MM.1S (cell line): ENCODE data around the gene LAG3.

Source experiments
- DNase-seq: peaks from one replicate; pipeline ENCODE4 v3.0.0-alpha.2; 2015
- H2AFZ ChIP-seq: fragments of 300-600 bp; sonication (generic); 2 replicates; pipeline ENCODE4 v1.6.0; 2016; ENCODE audit warnings: antibody characterized with exemption, low read length
- H3F3A ChIP-seq: fragments of 300-600 bp; sonication (generic); 2 replicates; pipeline ENCODE4 v1.6.1; 2016; ENCODE audit warnings: mild to moderate bottlenecking, antibody characterized with exemption, low read length, moderate library complexity, mixed read lengths; ENCODE audit not compliant: insufficient read depth
- H3K27ac ChIP-seq: fragments of 300-600 bp; sonication (generic); 2 replicates; pipeline ENCODE4 v1.5.1; 2016; ENCODE audit warnings: mild to moderate bottlenecking, low read length
- H3K27me3 ChIP-seq: fragments of 300-600 bp; sonication (generic); replicated peaks from 2 replicates; pipeline ENCODE4 v1.6.0; 2016; ENCODE audit warnings: low read length; ENCODE audit not compliant: insufficient read depth
- H3K36me3 ChIP-seq: fragments of 300-600 bp; sonication (generic); replicated peaks from 2 replicates; pipeline ENCODE4 v1.6.1; 2016; ENCODE audit warnings: mild to moderate bottlenecking, low read length, mixed read lengths; ENCODE audit not compliant: insufficient read depth
- H3K4me1 ChIP-seq: fragments of 300-600 bp; sonication (generic); 2 replicates; pipeline ENCODE4 v1.6.1; 2016; ENCODE audit warnings: low read length, mixed read lengths
- H3K4me2 ChIP-seq: fragments of 300-600 bp; sonication (generic); 2 replicates; pipeline ENCODE4 v1.6.0; 2016; ENCODE audit warnings: low read depth, low read length
- H3K4me3 ChIP-seq: fragments of 300-600 bp; sonication (generic); 2 replicates; pipeline ENCODE4 v1.5.1; 2016; ENCODE audit warnings: low read length, mixed read lengths
- H3K79me2 ChIP-seq: fragments of 300-600 bp; sonication (generic); 2 replicates; pipeline ENCODE4 v1.6.1; 2016; ENCODE audit warnings: mixed run types, low read length, mixed read lengths
- H3K9ac ChIP-seq: fragments of 300-600 bp; sonication (generic); 2 replicates; pipeline ENCODE4 v1.6.1; 2016; ENCODE audit warnings: low read length, mixed read lengths
- H3K9me2 ChIP-seq: fragments of 300-600 bp; sonication (generic); replicated peaks from 2 replicates; pipeline ENCODE4 v1.6.1; 2016; ENCODE audit warnings: mild to moderate bottlenecking, low read length, mixed read lengths; ENCODE audit not compliant: insufficient read depth
- H3K9me3 ChIP-seq: fragments of 300-600 bp; sonication (generic); replicated peaks from 2 replicates; pipeline ENCODE4 v1.6.1; 2016; ENCODE audit warnings: mild to moderate bottlenecking, low read length, mixed read lengths; ENCODE audit not compliant: insufficient read depth
- H4K20me1 ChIP-seq: fragments of 300-600 bp; sonication (generic); 2 replicates; pipeline ENCODE4 v1.6.1; 2016; ENCODE audit warnings: mild to moderate bottlenecking, low read length, moderate library complexity, mixed read lengths; ENCODE audit not compliant: insufficient read depth
- CTCF ChIP-seq: fragments of 300-600 bp; sonication (generic); IDR thresholded peaks from 2 replicates; pipeline ENCODE4 v1.5.1; 2016; ENCODE audit warnings: antibody characterized with exemption, low read length, mixed read lengths
- EZH2 ChIP-seq: fragments of 300-600 bp; sonication (generic); optimal IDR thresholded peaks from 2 replicates; pipeline ENCODE3; 2017; ENCODE audit warnings: low read depth, mild to moderate bottlenecking, antibody characterized with exemption, low read length, mixed read lengths
- EZH2phosphoT487 ChIP-seq: fragments of 300-600 bp; sonication (generic); IDR thresholded peaks from 2 replicates; pipeline ENCODE4 v1.6.1; 2018; ENCODE audit warnings: antibody characterized with exemption, low read length

Gene LAG3

GRCh38 chr12:6770600-6770999 is 1.7 kb upstream of the LAG3 start:
- Histone ChIP-seq H4K20me1 (no peaks in the 10 kb centered on the region), H2AFZ (no peak overlapping the region), H3K9me3 (no peaks in the 10 kb centered on the region), H3K36me3 (no peaks in the 10 kb centered on the region), H3K4me2 (no peak overlapping the region), H3K27me3 (peaks cover 3% of the 10 kb centered on the region), H3K9ac (no peak overlapping the region), H3K9me2 (no peaks in the 10 kb centered on the region), H3K27ac (no peak overlapping the region), H3K4me3 (no peak overlapping the region), H3K79me2 (no peaks in the 10 kb centered on the region), H3K4me1 (peaks cover 4% of the 10 kb centered on the region; the same call in 1 of the 2 replicates), H3F3A (peaks cover 5% of the 10 kb centered on the region; the same call in 1 of the 2 replicates)
- TF ChIP-seq CTCF = no peak
- TF ChIP-seq EZH2 = no peak
- TF ChIP-seq EZH2phosphoT487 = no peak
- no peak for DNase-seq

- Histone ChIP-seq H2AFZ (no peak overlapping the region), H3K9me2 (no peaks in the 10 kb centered on the region), H3K9me3 (no peaks in the 10 kb centered on the region), H4K20me1 (no peaks in the 10 kb centered on the region), H3K4me3 (no peak overlapping the region), H3K4me1 (peaks cover 9% of the 10 kb centered on the region; the same call in 1 of the 2 replicates), H3K9ac (no peak overlapping the region), H3K79me2 (no peaks in the 10 kb centered on the region), H3K4me2 (no peak overlapping the region), H3K36me3 (no peaks in the 10 kb centered on the region), H3K27ac (no peak overlapping the region), H3F3A (0 out of 2 replicates have a peak, but pooled peaks cover 5% of the 10 kb centered on the region), H3K27me3 (no peaks in the 10 kb centered on the region; the same call in 1 of the 2 replicates)
- TF ChIP-seq EZH2 = no peak
- no peak for TF ChIP-seq CTCF
- no peak for TF ChIP-seq EZH2phosphoT487
- no peak for DNase-seq
Measured at GRCh38 chr12:6771091-6771495, 1.2 kb upstream of the LAG3 start.

- TF ChIP-seq CTCF = no peak
- no peak for TF ChIP-seq EZH2phosphoT487
- TF ChIP-seq EZH2 = no peak
- H3K79me2 ChIP-seq = no peaks in the 10 kb centered on the region
- H4K20me1 ChIP-seq = no peaks in the 10 kb centered on the region
- H3K27ac ChIP-seq = no peak overlapping the region
- H3K9ac ChIP-seq = no peak overlapping the region
- H3K36me3 ChIP-seq = no peaks in the 10 kb centered on the region
- DNase-seq = no peak
- H3K9me3 ChIP-seq = no peaks in the 10 kb centered on the region
- no peak overlapping the region for H2AFZ ChIP-seq
- H3K4me2 ChIP-seq = no peak overlapping the region
- no peaks in the 10 kb centered on the region for H3K9me2 ChIP-seq
- H3K4me1 ChIP-seq = peaks cover 11% of the 10 kb centered on the region; the same call in 1 of the 2 replicates
- no peaks in the 10 kb centered on the region; the same call in 1 of the 2 replicates for H3K27me3 ChIP-seq
- H3K4me3 ChIP-seq = no peak overlapping the region
- H3F3A ChIP-seq = 0 out of 2 replicates have a peak, but pooled peaks cover 5% of the 10 kb centered on the region
Measured at GRCh38 chr12:6771509-6772330, 600 bp upstream of the LAG3 start.
